C4-2B (cell line): ENCODE results near the gene CDH20.

Source experiments
- H3K27ac ChIP-seq: fragments of 450-650 bp; 2 replicates; pipeline ENCODE4 v1.5.1; 2017
- CTCF ChIP-seq: fragments of 450-650 bp; conservative IDR thresholded peaks from 2 replicates; pipeline ENCODE4 v1.5.1; 2017; ENCODE audit warnings: mild to moderate bottlenecking
- ZFX ChIP-seq: fragments of 450-650 bp; IDR thresholded peaks from 2 replicates; pipeline ENCODE4 v1.6.1; 2017

Gene CDH20

GRCh38 chr18:61308004-61308403 is 25.2 kb upstream of the CDH20 start:
- TF ChIP-seq ZFX (no peak), CTCF (no peak)
- H3K27ac ChIP-seq: no peak overlapping the region

GRCh38 chr18:61308795-61309393 is 24.3 kb upstream of the CDH20 start:
- TF ChIP-seq CTCF (no peak), ZFX (no peak)
- H3K27ac ChIP-seq: no peak overlapping the region

- H3K27ac ChIP-seq: no peak overlapping the region
- TF ChIP-seq ZFX (no peak), CTCF (peak; percentile 89)
Measured at GRCh38 chr18:61322265-61322873, 10.9 kb upstream of the CDH20 start.

- H3K27ac ChIP-seq: no peak overlapping the region
- TF ChIP-seq CTCF (no peak), ZFX (no peak)
Measured at GRCh38 chr18:61323951-61324350, 9.3 kb upstream of the CDH20 start.

GRCh38 chr18:61326407-61326806 is 6.8 kb upstream of the CDH20 start:
- TF ChIP-seq ZFX (no peak), CTCF (no peak)

GRCh38 chr18:61329398-61329797 is 3.8 kb upstream of the CDH20 start:
- TF ChIP-seq ZFX (no peak), CTCF (no peak)
- no peak overlapping the region for H3K27ac ChIP-seq

More at GRCh38 chr18:61326407-61326806, 6.8 kb upstream of the CDH20 start:
- no peak overlapping the region for H3K27ac ChIP-seq

GRCh38 chr18:61331051-61331450 is 2.2 kb upstream of the CDH20 start:
- TF ChIP-seq CTCF (no peak), ZFX (no peak)
- H3K27ac ChIP-seq: no peak overlapping the region
